HG02870 (cell line): Measurements from ENCODE around the gene OSBPL3.
A peak's percentile ranks its signal among the peaks of the same experiment; 100 is the strongest.

Experiments used
- ATAC-seq: cut with Tn5 transposase; IDR thresholded peaks from one replicate; pipeline ENCODE4 v1.9.1; 2021; ENCODE audit warnings: mild to moderate bottlenecking, moderate library complexity; ENCODE audit not compliant: unreplicated experiment

OSBPL3 gene

GRCh38 chr7:24769014-24769830 is 210.8 kb downstream of the OSBPL3 start:
- peak; percentile 47 for ATAC-seq

GRCh38 chr7:24767878-24768569 is 212.0 kb downstream of the OSBPL3 start:
- no peak for ATAC-seq

- ATAC-seq = no peak
These were observed 214.8 kb downstream of the OSBPL3 start for GRCh38 chr7:24764972-24765744.

- no peak for ATAC-seq
These were observed 216.0 kb downstream of the OSBPL3 start for GRCh38 chr7:24764011-24764410.

DNA sequence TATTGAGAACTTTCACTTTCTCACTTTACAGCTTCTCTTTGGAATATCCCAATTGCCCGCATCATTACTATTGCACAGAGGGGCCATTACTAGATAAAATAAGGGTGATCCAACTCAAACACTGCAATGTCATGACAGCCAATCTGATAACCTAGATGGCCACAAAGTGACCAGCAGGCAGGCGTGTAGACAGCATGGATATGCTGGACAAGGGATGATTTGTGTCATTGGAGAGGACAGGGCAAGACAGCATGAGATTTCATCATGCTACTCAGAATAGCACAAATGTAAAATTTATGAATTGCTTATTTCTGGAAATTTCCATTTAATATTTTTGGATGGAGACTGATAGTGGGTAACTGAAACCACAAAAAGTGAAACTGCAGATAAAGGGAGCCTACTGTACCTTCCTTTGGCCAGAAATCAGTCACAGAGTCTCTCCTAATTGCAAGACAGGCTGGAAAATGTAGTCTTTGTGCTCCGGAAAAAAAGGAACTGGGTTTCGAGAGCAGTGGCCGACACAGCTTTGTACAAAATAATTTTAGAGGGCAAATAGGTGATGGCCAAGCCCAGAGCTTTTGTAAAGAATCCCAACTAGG is 216.6 kb downstream of the OSBPL3 start:
- no peak for ATAC-seq

DNA sequence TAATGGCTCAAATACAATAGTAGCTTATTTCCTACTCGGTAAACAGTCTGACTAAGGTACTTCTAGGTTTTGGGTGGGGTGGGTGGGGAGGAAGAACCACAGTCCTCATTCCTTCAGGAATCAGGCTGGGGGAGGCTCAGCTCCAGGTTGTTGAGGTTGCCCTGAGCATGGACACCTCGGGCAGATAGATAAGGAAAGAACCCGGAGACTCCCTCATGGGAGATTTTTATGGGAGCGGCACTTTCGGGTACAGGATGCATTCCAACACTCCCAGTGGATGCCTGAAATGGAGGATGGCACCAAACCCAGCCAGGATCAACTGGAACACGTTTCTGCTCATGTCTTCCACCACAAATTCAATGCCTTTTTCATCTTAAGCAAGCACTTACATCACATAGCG is 217.2 kb downstream of the OSBPL3 start:
- no peak for ATAC-seq

- no peak for ATAC-seq
These were observed 219.0 kb downstream of the OSBPL3 start for GRCh38 chr7:24760968-24761367.

DNA sequence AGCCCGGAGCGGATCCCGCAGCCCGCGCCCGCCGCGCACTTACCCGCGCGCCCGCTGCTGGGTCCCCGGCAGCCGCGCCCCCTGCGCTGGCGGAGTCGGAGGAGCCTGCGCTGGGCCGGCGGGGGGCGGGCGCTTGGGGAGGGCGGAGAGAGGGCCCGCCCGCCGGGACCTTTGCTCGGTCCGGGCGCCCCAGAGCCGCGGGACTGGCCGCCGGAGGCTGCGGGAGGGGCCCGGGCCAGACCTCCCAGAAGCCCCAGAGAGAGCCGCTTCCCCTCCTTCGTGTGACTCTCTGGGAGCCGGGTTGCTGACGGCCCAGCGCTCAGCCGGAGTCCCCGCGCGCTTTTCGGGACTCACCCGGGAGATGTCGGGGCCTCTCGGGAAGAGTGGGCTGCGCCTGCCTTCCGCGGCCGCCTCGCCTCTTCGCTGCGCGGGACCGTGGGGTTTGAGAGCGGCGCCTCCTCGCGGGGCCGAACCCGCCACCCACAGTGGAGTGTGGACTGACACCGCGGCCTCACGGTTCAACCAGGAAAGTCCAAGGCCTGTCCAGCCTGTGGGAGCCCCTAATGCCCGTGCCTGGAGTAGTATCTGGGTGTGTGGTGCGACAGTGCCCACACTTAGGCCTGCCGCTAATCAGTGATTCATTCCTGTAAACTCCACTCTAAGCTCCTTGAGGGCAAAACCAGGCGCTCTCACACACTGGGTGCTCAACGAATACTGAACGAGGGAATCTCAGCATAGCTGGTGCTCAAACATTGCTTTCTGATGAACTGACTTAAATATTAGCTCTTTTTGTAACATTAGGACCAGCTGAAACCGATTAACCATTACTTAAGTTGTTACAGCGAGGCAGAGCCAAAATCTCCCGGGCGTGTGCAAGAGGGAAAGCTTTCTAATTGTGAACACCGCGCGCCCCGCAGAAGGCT is 222.4 kb downstream of the OSBPL3 start, which contains the start of gene GSDME:
Gene GSDME, minus strand, starts transcription at position 112 of the 923 bp plus-strand sequence. CDS start 7,690 bp downstream, outside the sequence.
- peak; percentile 41 for ATAC-seq

DNA sequence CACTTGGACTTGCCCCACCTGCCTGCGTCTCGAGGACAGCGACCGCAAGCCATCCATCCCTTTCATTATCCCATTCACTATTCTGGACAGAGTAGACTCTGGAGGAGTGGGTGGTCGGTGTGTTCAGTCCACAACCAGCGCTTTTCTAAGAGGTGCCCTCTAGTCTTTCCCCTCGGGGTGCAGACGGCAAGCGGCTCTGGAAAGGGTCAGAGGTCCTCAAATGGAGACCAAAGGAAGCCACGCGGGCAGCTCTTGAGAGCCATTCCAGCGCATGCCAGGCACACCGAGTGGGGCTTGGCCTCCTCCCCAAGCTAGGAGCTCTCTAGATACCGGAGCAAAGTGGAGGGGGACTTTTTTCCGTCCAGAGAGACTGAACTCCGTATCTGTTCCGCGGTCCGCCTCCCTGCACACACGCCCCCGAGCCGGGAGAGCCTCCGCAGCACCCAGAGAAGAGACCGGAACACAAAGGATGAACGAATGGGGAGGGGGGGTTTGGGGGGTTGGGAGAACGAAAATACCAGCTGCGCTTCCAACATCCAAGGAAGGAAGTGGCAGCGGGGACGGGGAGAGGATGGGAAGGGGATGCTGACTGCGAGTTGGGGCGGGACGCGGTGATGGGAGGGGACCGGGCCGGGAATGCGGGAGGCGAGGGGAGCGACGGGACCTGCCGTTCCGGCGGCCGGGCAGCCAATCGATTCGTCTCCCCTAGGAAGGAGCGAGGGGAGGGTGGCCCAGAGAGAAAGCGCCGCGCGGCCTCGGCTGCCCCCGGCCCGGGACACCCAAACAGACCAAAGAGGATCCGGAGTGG is 223.2 kb downstream of the OSBPL3 start:
- no peak for ATAC-seq

GRCh38 chr7:24755541-24756407 is 224.2 kb downstream of the OSBPL3 start:
- peak; percentile 60 for ATAC-seq

DNA sequence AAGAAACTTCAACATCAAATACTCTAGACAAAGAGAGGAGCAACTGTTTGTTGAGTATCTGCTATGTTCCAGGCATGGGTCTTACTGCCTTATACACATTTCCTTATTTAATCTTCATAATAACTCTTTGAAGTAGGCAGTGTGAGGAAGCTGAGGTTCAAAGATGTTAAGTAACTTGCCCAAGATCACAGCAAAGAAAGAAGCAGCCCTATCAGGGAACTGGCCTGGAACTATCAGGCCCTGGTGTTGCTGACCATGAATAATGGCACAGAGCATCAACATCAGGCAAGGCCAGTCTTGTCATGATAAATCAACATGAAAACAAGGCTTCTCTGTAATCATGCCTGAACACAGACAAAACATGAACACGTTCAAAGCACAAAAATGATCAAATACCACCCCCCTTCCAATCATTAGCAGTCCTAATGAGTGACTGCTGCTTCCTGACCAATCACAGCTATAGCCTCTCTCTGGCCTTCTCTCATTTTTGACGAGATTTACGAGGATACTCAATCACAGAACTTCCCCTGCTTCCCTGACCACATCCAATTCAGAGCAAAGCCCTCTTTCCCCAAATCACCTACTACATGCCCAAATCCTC is 225.0 kb downstream of the OSBPL3 start:
- peak; percentile 2 for ATAC-seq

DNA sequence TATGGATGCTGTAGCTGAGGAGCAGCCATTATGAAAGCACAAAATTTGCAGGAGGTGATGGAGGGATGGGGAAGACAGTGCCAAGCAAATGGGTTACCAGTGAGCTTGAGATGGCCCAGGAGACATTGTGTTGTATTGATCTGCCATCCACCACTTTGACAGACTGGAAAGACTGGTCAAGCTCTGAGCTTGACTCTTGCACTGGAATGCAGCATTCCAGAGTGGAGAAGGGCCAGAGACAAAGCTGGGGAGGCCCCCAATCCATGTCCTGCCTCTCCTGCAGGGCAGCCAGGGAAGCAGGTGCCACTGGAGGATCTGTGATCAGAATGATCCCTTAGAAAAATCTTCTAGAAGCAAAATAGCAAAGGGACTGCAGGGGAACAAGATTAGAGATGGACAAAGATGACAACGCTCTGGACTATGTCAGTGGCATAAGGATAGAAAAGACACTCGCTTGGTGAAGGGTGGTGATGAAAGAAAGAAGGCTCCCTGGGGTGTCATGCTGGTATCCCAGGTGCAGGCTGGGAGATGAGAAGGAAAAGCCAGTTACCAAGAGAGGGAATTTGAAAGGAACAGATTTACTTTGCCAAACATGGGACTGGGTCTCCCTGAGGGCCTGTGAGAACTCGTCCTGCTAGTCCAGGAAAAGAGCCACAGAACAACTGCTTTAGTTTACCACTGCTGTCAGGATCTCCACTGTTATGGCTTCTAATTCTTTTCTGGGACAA is 227.7 kb downstream of the OSBPL3 start:
- no peak for ATAC-seq

GRCh38 chr7:24751484-24751883 is 228.5 kb downstream of the OSBPL3 start:
- no peak for ATAC-seq

DNA sequence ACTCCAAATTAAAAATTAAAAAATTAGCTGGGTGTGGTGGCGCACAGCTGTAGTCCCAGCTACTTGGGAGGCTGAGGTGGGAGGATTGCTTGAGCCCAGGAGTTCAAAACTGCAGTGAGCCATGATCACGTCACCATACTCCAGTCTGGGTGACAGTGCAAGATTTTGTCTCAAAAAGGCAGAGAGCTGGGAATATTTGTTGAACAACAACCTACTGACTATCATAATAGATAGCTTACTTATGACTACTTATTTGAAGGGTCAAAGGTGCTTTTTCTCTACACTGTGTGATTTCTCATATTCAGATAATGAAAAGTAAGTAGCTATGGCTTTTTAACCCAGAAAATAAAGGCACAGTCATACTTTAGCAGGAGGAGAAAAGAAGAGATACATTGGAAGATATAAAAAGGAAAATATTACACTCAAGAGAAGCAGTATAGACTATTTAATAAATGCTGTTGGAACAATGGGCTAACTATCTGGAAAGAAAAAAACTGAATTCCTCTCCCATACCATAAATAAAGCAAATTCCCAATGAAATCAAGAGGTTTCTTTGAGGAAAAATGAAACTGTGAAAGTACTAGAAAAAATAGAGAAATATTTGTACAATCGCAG is 229.4 kb downstream of the OSBPL3 start:
- no peak for ATAC-seq

- no peak for ATAC-seq
These were observed 231.5 kb downstream of the OSBPL3 start for GRCh38 chr7:24748521-24748920.
